DOHH2 (cell line): Measurements from ENCODE around the gene MAP9.

Source experiments
- CTCF ChIP-seq: fragments of 200-600 bp; sonication (generic); IDR thresholded peaks from one replicate; pipeline ENCODE4 v1.5.1; 2014; ENCODE audit warnings: antibody characterized with exemption, mild to moderate bottlenecking, low read depth, low read length; ENCODE audit not compliant: poor library complexity, severe bottlenecking
- EZH2phosphoT487 ChIP-seq: fragments of 200-600 bp; sonication (generic); IDR thresholded peaks from 2 replicates; pipeline ENCODE4 v1.6.1; 2017; ENCODE audit warnings: borderline replicate concordance, mild to moderate bottlenecking, antibody characterized with exemption, low read length, moderate library complexity, mixed read lengths

GRCh38 chr4:155407480-155407879, 30.7 kb upstream of the MAP9 start:
- TF ChIP-seq CTCF (no peak), EZH2phosphoT487 (no peak)
